IMR-90 (cell line): ENCODE measurements around the gene TRUB2. TPM values are rescaled to one million over a fixed set of nuclear protein-coding genes. Genes with fewer than 3 reads are reported as not detected.

Experiments used
- ATAC-seq: fragments of 200-7000 bp; cut with Tn5 transposase; 2 replicates; pipeline ENCODE4 v1.9.1; 2020; ENCODE audit warnings: low read depth, mild to moderate bottlenecking, moderate library complexity
- BruUV-seq: library from RNA; stranded (reverse); fragments of 400-500 nt; replicated peaks from 2 replicates; lab custom pipeline; 2021; lab: Mats Ljungman, UMichigan
- CTCF ChIA-PET: fragments of 300-600 bp; formaldehyde crosslinking; extraction: SDS; loops from one replicate; lab custom pipeline; 2021; ENCODE audit warnings: antibody characterized with exemption; lab: Yijun Ruan, JAX
- POLR2A ChIA-PET: fragments of 300-600 bp; sonication (Branson Sonifier 250); formaldehyde crosslinking; loops from one replicate; lab custom pipeline; 2022; ENCODE audit warnings: antibody characterized with exemption; ENCODE audit not compliant: unreplicated experiment; lab: Charles Lee
- DNase-seq: peaks from one replicate; pipeline ENCODE4 v3.0.0; 2013
- H2AFZ ChIP-seq: replicated peaks from 2 replicates; pipeline ENCODE3; 2013; ENCODE audit warnings: low read length, mild to moderate bottlenecking; ENCODE audit not compliant: poor library complexity
- H2AK5ac ChIP-seq: 2 replicates; pipeline ENCODE4 v1.6.1; 2013; ENCODE audit warnings: low read depth, low read length, inconsistent platforms
- H2AK9ac ChIP-seq: replicated peaks from 2 replicates; pipeline ENCODE3; 2013; ENCODE audit warnings: mild to moderate bottlenecking, low read depth, low read length, moderate library complexity; ENCODE audit not compliant: poor library complexity
- H2BK120ac ChIP-seq: 2 replicates; pipeline ENCODE4 v1.6.1; 2013; ENCODE audit warnings: low read depth, low read length, inconsistent platforms
- H2BK15ac ChIP-seq: 3 replicates; pipeline ENCODE4 v1.6.1; 2013; ENCODE audit warnings: low read depth, low read length, inconsistent platforms
- H2BK20ac ChIP-seq: 2 replicates; pipeline ENCODE4 v1.6.1; 2013; ENCODE audit warnings: low read depth, mild to moderate bottlenecking, inconsistent platforms, low read length, moderate library complexity
- H2BK5ac ChIP-seq: 2 replicates; pipeline ENCODE4 v1.6.1; 2013; ENCODE audit warnings: mild to moderate bottlenecking, low read depth, low read length, inconsistent platforms; ENCODE audit not compliant: poor library complexity, severe bottlenecking
- H3K14ac ChIP-seq: replicated peaks from 2 replicates; pipeline ENCODE4 v1.6.1; 2013; ENCODE audit warnings: low read depth, low read length, inconsistent platforms
- H3K18ac ChIP-seq: 2 replicates; pipeline ENCODE4 v1.6.1; 2013; ENCODE audit warnings: low read depth, low read length, control low read depth
- H3K23ac ChIP-seq: 2 replicates; pipeline ENCODE4 v1.6.1; 2013; ENCODE audit warnings: low read depth, low read length, inconsistent platforms
- H3K27ac ChIP-seq: 2 replicates; pipeline ENCODE4 v1.5.1; 2013; ENCODE audit warnings: mild to moderate bottlenecking, control low read depth, low read length; ENCODE audit not compliant: insufficient read depth
- H3K27me3 ChIP-seq: 2 replicates; pipeline ENCODE4 v1.6.1; 2013; ENCODE audit warnings: low read length; ENCODE audit not compliant: control insufficient read depth, insufficient read depth
- H3K36me3 ChIP-seq: 2 replicates; pipeline ENCODE4 v1.6.1; 2013; ENCODE audit warnings: low read length, mixed read lengths; ENCODE audit not compliant: control insufficient read depth, insufficient read depth
- H3K4ac ChIP-seq: 2 replicates; pipeline ENCODE4 v1.6.1; 2013; ENCODE audit warnings: low read depth, low read length, inconsistent platforms
- H3K4me1 ChIP-seq: 2 replicates; pipeline ENCODE4 v1.6.1; 2013; ENCODE audit warnings: low read length, mixed read lengths; ENCODE audit not compliant: control insufficient read depth, insufficient read depth
- H3K4me2 ChIP-seq: 2 replicates; pipeline ENCODE4 v1.6.1; 2013; ENCODE audit warnings: low read depth, mild to moderate bottlenecking, control low read depth, low read length, moderate library complexity
- H3K4me3 ChIP-seq: 2 replicates; pipeline ENCODE4 v1.5.1; 2013; ENCODE audit warnings: low read depth, mild to moderate bottlenecking, control low read depth, low read length, moderate library complexity; ENCODE audit not compliant: insufficient read depth
- H3K56ac ChIP-seq: 2 replicates; pipeline ENCODE4 v1.6.1; 2013; ENCODE audit warnings: low read length, inconsistent platforms; ENCODE audit not compliant: insufficient read depth; ENCODE audit errors: extremely low read depth
- H3K79me1 ChIP-seq, 2 experiments: 2 replicates each; pipeline ENCODE4 v1.6.1; 2013; ENCODE audit warnings: low read length in 2 of 2, inconsistent platforms in 1 of 2, low read depth in 1 of 2
- H3K9ac ChIP-seq: 2 replicates; pipeline ENCODE4 v1.6.1; 2013; ENCODE audit warnings: low read depth, low read length, control low read depth
- H3K9me1 ChIP-seq: 2 replicates; pipeline ENCODE4 v1.6.1; 2013; ENCODE audit warnings: low read length, inconsistent platforms; ENCODE audit not compliant: insufficient read depth
- H3K9me3 ChIP-seq: 2 replicates; pipeline ENCODE4 v1.6.1; 2013; ENCODE audit warnings: low read length; ENCODE audit not compliant: control insufficient read depth, insufficient read depth
- H4K20me1 ChIP-seq: 2 replicates; pipeline ENCODE4 v1.6.1; 2013; ENCODE audit warnings: low read length, inconsistent platforms; ENCODE audit not compliant: insufficient read depth
- H4K5ac ChIP-seq: 2 replicates; pipeline ENCODE4 v1.6.1; 2013; ENCODE audit warnings: mild to moderate bottlenecking, low read depth, low read length, control low read depth
- H4K8ac ChIP-seq, 2 experiments: 2 replicates each; pipeline ENCODE4 v1.6.1; 2013; ENCODE audit warnings: low read depth in 2 of 2, low read length in 2 of 2, control low read depth in 1 of 2, inconsistent platforms in 1 of 2
- H4K91ac ChIP-seq: 2 replicates; pipeline ENCODE4 v1.6.1; 2013; ENCODE audit warnings: low read depth, low read length, inconsistent platforms; ENCODE audit not compliant: insufficient read depth
- BHLHE40 ChIP-seq: fragments of 150-350 bp; IDR thresholded peaks from 2 replicates; pipeline ENCODE4 v1.6.1; 2016; ENCODE audit warnings: mild to moderate bottlenecking, low read depth, low read length
- CTCF ChIP-seq: conservative IDR thresholded peaks from 2 replicates; pipeline ENCODE4 v1.5.1; 2012; ENCODE audit warnings: mild to moderate bottlenecking, low read depth, low read length, improper control_type of control experiment
- ELK1 ChIP-seq: fragments of 150-350 bp; IDR thresholded peaks from 2 replicates; pipeline ENCODE4 v1.6.1; 2016; ENCODE audit warnings: low read depth, mild to moderate bottlenecking, low read length, moderate library complexity, borderline replicate concordance
- FOS ChIP-seq: fragments of 150-350 bp; IDR thresholded peaks from 2 replicates; pipeline ENCODE4 v1.6.1; 2016; ENCODE audit warnings: low read depth, low read length
- MAFK ChIP-seq: IDR thresholded peaks from 2 replicates; pipeline ENCODE4 v1.6.1; 2012; ENCODE audit warnings: low read depth, low read length, improper control_type of control experiment
- MAZ ChIP-seq: IDR thresholded peaks from 2 replicates; pipeline ENCODE4 v1.6.1; 2012; ENCODE audit warnings: low read depth, mild to moderate bottlenecking, low read length, improper control_type of control experiment, moderate library complexity, borderline replicate concordance
- MXI1 ChIP-seq: IDR thresholded peaks from 2 replicates; pipeline ENCODE4 v1.6.1; 2012; ENCODE audit warnings: low read depth, mild to moderate bottlenecking, low read length, moderate library complexity, borderline replicate concordance
- POLR2A ChIP-seq: IDR thresholded peaks from 2 replicates; pipeline ENCODE4 v1.6.1; 2012; ENCODE audit warnings: mild to moderate bottlenecking, low read depth, low read length
- RAD21 ChIP-seq: IDR thresholded peaks from 2 replicates; pipeline ENCODE4 v1.6.1; 2012; ENCODE audit warnings: low read length, improper control_type of control experiment
- RCOR1 ChIP-seq: IDR thresholded peaks from 2 replicates; pipeline ENCODE4 v1.6.1; 2012; ENCODE audit warnings: mild to moderate bottlenecking, low read length, improper control_type of control experiment; ENCODE audit not compliant: insufficient replicate concordance
- RFX5 ChIP-seq: IDR thresholded peaks from 2 replicates; pipeline ENCODE4 v1.8.0; 2012; ENCODE audit warnings: low read depth, mild to moderate bottlenecking, low read length, moderate library complexity
- SMC3 ChIP-seq: fragments of 150-350 bp; IDR thresholded peaks from 2 replicates; pipeline ENCODE4 v1.6.1; 2016; ENCODE audit warnings: low read depth, mild to moderate bottlenecking, antibody characterized with exemption, low read length, moderate library complexity
- USF2 ChIP-seq: fragments of 150-350 bp; IDR thresholded peaks from 2 replicates; pipeline ENCODE4 v1.6.1; 2017; ENCODE audit warnings: mild to moderate bottlenecking, antibody characterized with exemption, low read length, low read depth
- WGBS, 2 experiments: methylation state at CpG; one replicate each; pipeline versions ENCODE4 v1.1.5 to v1.1.7; 2013; ENCODE audit warnings: missing lambda C conversion rate in 2 of 2; ENCODE audit not compliant: insufficient read length in 1 of 2; ENCODE audit errors: extremely low coverage in 2 of 2; 5-methylcytosine and 5-hydroxymethylcytosine counted together
- dilution Hi-C: fragments of 300-500 bp; cut with HindIII; formaldehyde crosslinking; loops from one replicate; pipeline ENCODE4 v1.14.3; 2018; ENCODE audit warnings: low sequenced_read_pairs; ENCODE audit not compliant: unreplicated experiment
- in situ Hi-C: fragments of 300-500 bp; cut with MboI; formaldehyde crosslinking; loops from 3 replicates; pipeline ENCODE4 v1.14.3; 2019; ENCODE audit warnings: low sequenced_read_pairs, inconsistent platforms, mixed read lengths
- intact Hi-C: fragments of 100-400 bp; cut with micrococcal nuclease; formaldehyde crosslinking; loops from 2 replicates; pipeline ENCODE4 v1.10.0; 2022
- polyA plus RNA-seq, 3 experiments: library from polyadenylated mRNA; depleted of rRNA; stranded (reverse); fragments of >200 nt; gene quantifications; 2 replicates each; pipeline ENCODE4 v1.2.3, GENCODE V29; 2012; ENCODE audit warnings: low replicate concordance in 1 of 3
- total RNA-seq: library from RNA; depleted of rRNA; stranded (reverse); fragments of >200 nt; gene quantifications from 2 replicates; pipeline ENCODE4 v1.2.3, GENCODE V29; 2012

The TRUB2 gene
- total and polyA plus RNA-seq, 2 of the 4 experiments (the other 2 are of a cell fraction): 18.0 to 21.3 TPM

GRCh38 chr9:128361986-128362646, 39.9 kb upstream of the TRUB2 start:
- Histone ChIP-seq H3K4ac (peak overlapping the region; percentile 82), H3K23ac (peak overlapping the region; percentile 31; the same call in 1 of the 2 replicates), H2BK20ac (no peak overlapping the region), H4K20me1 (no peaks in the 10 kb centered on the region), H3K27ac (peak overlapping the region; percentile 31), H3K18ac (no peak overlapping the region), H2AFZ (peak overlapping the region; percentile 96), H3K36me3 (0 out of 2 replicates have a peak, but pooled peaks cover 4% of the 10 kb centered on the region), H3K9ac (peak overlapping the region; percentile 4), H3K4me1 (peaks cover 10% of the 10 kb centered on the region; the same call in 1 of the 2 replicates), H3K4me2 (peak overlapping the region; percentile 71), H2BK120ac (peak overlapping the region; percentile 54; the same call in 1 of the 2 replicates), H3K9me1 (peaks cover 8% of the 10 kb centered on the region), H3K14ac (peak overlapping the region; percentile 49; the same call in 1 of the 2 replicates), H3K4me3 (peak overlapping the region; percentile 30), H4K91ac (peak overlapping the region; percentile 71; the same call in 1 of the 2 replicates), H4K8ac (peak overlapping the region; percentile 24 to 85; a peak in 3 of 4 replicates), H4K5ac (peak overlapping the region; percentile 34), H3K9me3 (no peaks in the 10 kb centered on the region), H3K56ac (peak overlapping the region; percentile 63; the same call in 1 of the 2 replicates), H2BK15ac (no peak overlapping the region), H2AK5ac (no peak overlapping the region), H2BK5ac (peak overlapping the region; percentile 30), H2AK9ac (peak overlapping the region; percentile 81), H3K27me3 (no peaks in the 10 kb centered on the region), H3K79me1 (no peaks in the 10 kb centered on the region; a peak in 1 of 4 replicates)
- ATAC-seq (peak; percentile 90), DNase-seq (peak; percentile 78)
- CTCF ChIA-PET: interaction anchor here (0.5 to 1.7 kb wide), 11 partner anchors 9 to 194 kb away, joined by 3 to 8 read pairs (median 3); partner anchors contain the start of genes CERCAM and URM1
- intact Hi-C loops: loop anchor here (1.0 kb wide), 2 partner anchors 50 to 67 kb away; no protein-coding TSS in a partner anchor
- no TSS peak for BruUV-seq
- in situ Hi-C loops: no loop called here
- 5% methylated on average over 8 of the region's 20 CpGs; no CpG with 5 or more reads in 1 of the 2 experiments for WGBS, 2 experiments
- dilution Hi-C loops: no loop called here
- POLR2A ChIA-PET: interaction anchor here (0.6 to 1.4 kb wide), 2 partner anchors 9 to 34 kb away, joined by 5 to 18 read pairs; partner anchors contain the start of gene URM1
- no peak for TF ChIP-seq RFX5
- peak; percentile 89 for TF ChIP-seq CTCF
- TF ChIP-seq RAD21: peak; percentile 88
- peak; percentile 88 for TF ChIP-seq SMC3
- TF ChIP-seq POLR2A: no peak
- peak; percentile 76; the same call in 1 of the 2 replicates for TF ChIP-seq MAZ
- no peak for TF ChIP-seq MAFK
- peak; percentile 56; the same call in 1 of the 2 replicates for TF ChIP-seq USF2
- TF ChIP-seq FOS: no peak
- TF ChIP-seq MXI1: peak; percentile 91; the same call in 1 of the 2 replicates
- no peak for TF ChIP-seq BHLHE40
- no peak for TF ChIP-seq ELK1
- TF ChIP-seq RCOR1: no peak
